SK-N-SH (cell line): ENCODE data around the gene DYRK2. TPM values are rescaled to one million over a fixed set of nuclear protein-coding genes. Genes with fewer than 3 reads are reported as not detected.

ENCODE experiments used
- CTCF ChIA-PET: fragments of 300-600, 350-600 bp; formaldehyde crosslinking; extraction: SDS; loops from one replicate; lab custom pipeline; 2021; lab: Yijun Ruan, JAX
- POLR2A ChIA-PET: fragments of 350-600 bp; sonication (Branson Sonifier 250); formaldehyde crosslinking; extraction: SDS; loops from one replicate; lab custom pipeline; 2020; ENCODE audit warnings: antibody characterized with exemption, inconsistent platforms; lab: Yijun Ruan, JAX
- DNase-seq: peaks from one replicate; pipeline ENCODE4 v3.0.0; 2012
- H2AFZ ChIP-seq: fragments of 200-600 bp; sonication (generic); 2 replicates; pipeline ENCODE4 v1.8.1; 2016; ENCODE audit warnings: antibody characterized with exemption, mild to moderate bottlenecking, low read depth
- H3F3A ChIP-seq: fragments of 200-600 bp; sonication (generic); replicated peaks from 2 replicates; pipeline ENCODE3; 2016; ENCODE audit warnings: antibody characterized with exemption, mild to moderate bottlenecking; ENCODE audit not compliant: insufficient read depth
- H3K27ac ChIP-seq, 2 experiments: fragments of 200-500 bp in 1 of 2; fragments of 200-600 bp in 1 of 2; sonication (Bioruptor generic) in 1 of 2; sonication (generic), shearing (Covaris generic) in 1 of 2; 2 replicates each; pipeline versions ENCODE4 v1.5.1 to v1.6.1; 2014 to 2016; ENCODE audit warnings: low read depth in 2 of 2, inconsistent platforms in 1 of 2, low read length in 1 of 2, mild to moderate bottlenecking in 1 of 2, mixed read lengths in 1 of 2
- H3K27me3 ChIP-seq: fragments of 200-600 bp; sonication (generic), shearing (Covaris generic); 2 replicates; pipeline ENCODE4 v1.6.1; 2016; ENCODE audit warnings: mixed run types; ENCODE audit not compliant: insufficient read depth
- H3K36me3 ChIP-seq, 2 experiments: fragments of 200-500 bp in 1 of 2; fragments of 200-600 bp in 1 of 2; sonication (Bioruptor generic) in 1 of 2; sonication (generic) in 1 of 2; replicated peaks in 1 of 2; 2 replicates each; pipeline versions ENCODE3 to v1.5.1; 2014 to 2016; ENCODE audit warnings: low read length in 1 of 2, mild to moderate bottlenecking in 1 of 2; ENCODE audit not compliant: insufficient read depth in 2 of 2, control insufficient read depth in 1 of 2
- H3K4me1 ChIP-seq, 2 experiments: fragments of 200-500 bp in 1 of 2; fragments of 200-600 bp in 1 of 2; sonication (Bioruptor generic) in 1 of 2; sonication (generic), shearing (Covaris generic) in 1 of 2; 2 replicates each; pipeline versions ENCODE4 v1.5.1 to v1.6.1; 2014 to 2016; ENCODE audit warnings: low read depth in 1 of 2, low read length in 1 of 2, mixed run types in 1 of 2; ENCODE audit not compliant: insufficient read depth in 2 of 2, control insufficient read depth in 1 of 2
- H3K4me2 ChIP-seq: fragments of 200-600 bp; sonication (generic), shearing (Covaris generic); 2 replicates; pipeline ENCODE4 v1.6.1; 2017; ENCODE audit warnings: mixed run types
- H3K4me3 ChIP-seq, 2 experiments: fragments of 200-500 bp in 1 of 2; fragments of 200-600 bp in 1 of 2; sonication (Bioruptor generic) in 1 of 2; sonication (generic), shearing (Covaris generic) in 1 of 2; 2 replicates each; pipeline versions ENCODE4 v1.5.1 to v1.8.1; 2014 to 2016; ENCODE audit warnings: low read depth in 2 of 2, inconsistent platforms in 1 of 2, low read length in 1 of 2, mild to moderate bottlenecking in 1 of 2, mixed read lengths in 1 of 2, moderate library complexity in 1 of 2
- H3K79me2 ChIP-seq: fragments of 200-600 bp; sonication (generic); 2 replicates; pipeline ENCODE4 v1.8.1; 2017; ENCODE audit warnings: mild to moderate bottlenecking; ENCODE audit not compliant: insufficient read depth
- H3K9ac ChIP-seq: fragments of 200-600 bp; sonication (generic); 2 replicates; pipeline ENCODE4 v1.6.1; 2017; ENCODE audit warnings: mixed run types
- H3K9me2 ChIP-seq: fragments of 200-600 bp; sonication (generic); 2 replicates; pipeline ENCODE4 v1.6.1; 2017; ENCODE audit warnings: mixed run types
- H3K9me3 ChIP-seq: fragments of 200-600 bp; sonication (generic); 2 replicates; pipeline ENCODE4 v1.6.1; 2017; ENCODE audit warnings: mixed run types, mild to moderate bottlenecking, moderate library complexity
- H4K20me1 ChIP-seq: fragments of 200-600 bp; sonication (generic); 2 replicates; pipeline ENCODE4 v1.6.1; 2017; ENCODE audit warnings: mild to moderate bottlenecking, mixed run types; ENCODE audit not compliant: insufficient read depth
- CHD2 ChIP-seq: fragments of 150-350 bp; IDR thresholded peaks from 2 replicates; pipeline ENCODE4 v1.6.1; 2018; ENCODE audit warnings: low read length; ENCODE audit not compliant: partially characterized antibody
- EP300 ChIP-seq, 2 experiments: IDR thresholded peaks; 2 replicates each; pipeline versions ENCODE4 v1.4.0 to v1.6.1; 2012; ENCODE audit warnings: borderline replicate concordance in 1 of 2, low read depth in 1 of 2, low read length in 1 of 2
- EZH2phosphoT487 ChIP-seq: fragments of 200-600 bp; sonication (generic); IDR thresholded peaks from 2 replicates; pipeline ENCODE4 v1.6.1; 2017; ENCODE audit warnings: low read depth, mixed run types, mild to moderate bottlenecking, antibody characterized with exemption, moderate library complexity, borderline replicate concordance
- FOSL2 ChIP-seq: IDR thresholded peaks from 2 replicates; pipeline ENCODE4 v1.4.0; 2012; ENCODE audit warnings: low read depth, mild to moderate bottlenecking, moderate library complexity, borderline replicate concordance
- FOXM1 ChIP-seq: IDR thresholded peaks from 2 replicates; pipeline ENCODE4 v1.4.0; 2012; ENCODE audit warnings: low read depth, mild to moderate bottlenecking
- GABPA ChIP-seq: IDR thresholded peaks from 2 replicates; pipeline ENCODE4 v1.4.0; 2012; ENCODE audit warnings: low read depth, mild to moderate bottlenecking
- GATA2 ChIP-seq: sonication (generic); formaldehyde crosslinking; IDR thresholded peaks from 2 replicates; pipeline ENCODE4 v1.5.0; 2020; ENCODE audit warnings: mild to moderate bottlenecking, missing genetic modification reagents
- JUND ChIP-seq: IDR thresholded peaks from 2 replicates; pipeline ENCODE4 v1.4.0; 2012
- MEF2A ChIP-seq: IDR thresholded peaks from 2 replicates; pipeline ENCODE4 v1.4.0; 2012; ENCODE audit warnings: low read depth, borderline replicate concordance
- NFIC ChIP-seq: IDR thresholded peaks from 2 replicates; pipeline ENCODE4 v1.4.0; 2012; ENCODE audit warnings: borderline replicate concordance
- POLR2AphosphoS5 ChIP-seq: IDR thresholded peaks from 2 replicates; pipeline ENCODE4 v1.6.1; 2012; ENCODE audit warnings: low read depth, low read length
- RAD21 ChIP-seq: IDR thresholded peaks from 2 replicates; pipeline ENCODE4 v1.6.1; 2012; ENCODE audit warnings: mild to moderate bottlenecking, low read length
- RCOR1 ChIP-seq: fragments of 150-350 bp; IDR thresholded peaks from 2 replicates; pipeline ENCODE4 v1.6.1; 2017; ENCODE audit warnings: antibody characterized with exemption, low read length
- RXRA ChIP-seq: IDR thresholded peaks from 2 replicates; pipeline ENCODE4 v1.4.0; 2012; ENCODE audit warnings: low read depth, mild to moderate bottlenecking, borderline replicate concordance
- SIN3A ChIP-seq: IDR thresholded peaks from 2 replicates; pipeline ENCODE4 v1.6.1; 2012; ENCODE audit warnings: low read depth, mild to moderate bottlenecking, low read length, moderate library complexity, borderline replicate concordance
- SMC3 ChIP-seq: IDR thresholded peaks from 2 replicates; pipeline ENCODE4 v1.6.1; 2012; ENCODE audit warnings: low read depth, low read length, improper control_type of control experiment
- TAF1 ChIP-seq: IDR thresholded peaks from 2 replicates; pipeline ENCODE4 v1.6.1; 2012; ENCODE audit warnings: low read depth, mild to moderate bottlenecking, low read length, moderate library complexity, borderline replicate concordance
- TCF12 ChIP-seq: IDR thresholded peaks from 2 replicates; pipeline ENCODE4 v1.4.0; 2012
- TEAD4 ChIP-seq: IDR thresholded peaks from 2 replicates; pipeline ENCODE4 v1.4.0; 2012; ENCODE audit warnings: mild to moderate bottlenecking, borderline replicate concordance; ENCODE audit not compliant: insufficient read depth
- WGBS: methylation state at CpG from one replicate; pipeline ENCODE4 v1.1.6; 2017; ENCODE audit warnings: low lambda C conversion rate; 5-methylcytosine and 5-hydroxymethylcytosine counted together
- polyA plus RNA-seq, 3 experiments: library from polyadenylated mRNA; depleted of rRNA; stranded (reverse); fragments of >200 nt; gene quantifications; 2 replicates each; pipeline ENCODE4 v1.2.3, GENCODE V29; 2012
- TF ChIP-seq, protein P1 (sequence below): IDR thresholded peaks from 2 replicates; pipeline ENCODE4 v1.4.0; 2012; ENCODE audit warnings: low read depth, borderline replicate concordance
- TF ChIP-seq, protein P2 (sequence below): fragments of 200-600 bp; sonication (generic); IDR thresholded peaks from 2 replicates; pipeline ENCODE4 v1.6.1; 2017; ENCODE audit warnings: antibody characterized with exemption, mild to moderate bottlenecking, moderate library complexity
- TF ChIP-seq, protein P3 (sequence below): fragments of 150-350 bp; IDR thresholded peaks from 2 replicates; pipeline ENCODE4 v1.6.1; 2016; ENCODE audit warnings: mild to moderate bottlenecking, low read depth, low read length
- TF ChIP-seq, protein P4 (sequence below): IDR thresholded peaks from 2 replicates; pipeline ENCODE4; 2012
- TF ChIP-seq, protein P5 (sequence below): IDR thresholded peaks from 2 replicates; pipeline ENCODE4 v1.4.0; 2012; ENCODE audit warnings: low read depth, borderline replicate concordance

DYRK2 gene
- polyA plus RNA-seq, 1 of the 3 experiments (the other 2 are of a cell fraction), result 48.8 TPM

DNA sequence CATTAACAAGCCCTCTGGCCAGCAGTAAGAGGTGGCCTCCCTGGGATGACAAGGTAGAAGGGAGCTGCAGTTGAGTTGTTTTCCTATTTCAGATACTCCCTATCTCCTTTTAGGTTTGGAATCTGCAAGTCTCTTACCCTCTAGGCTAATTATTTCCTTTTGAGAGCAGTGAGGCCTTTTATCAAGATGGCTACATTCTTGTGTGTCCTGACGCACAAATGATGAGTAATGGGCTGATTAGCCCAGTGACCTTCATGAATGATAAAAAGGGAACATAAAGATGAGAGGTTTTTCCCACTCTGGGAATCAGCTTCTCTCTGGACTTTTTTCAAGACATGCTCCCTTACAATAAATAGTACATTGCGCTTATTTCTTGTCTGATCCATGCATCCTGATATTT, 22.9 kb downstream of the DYRK2 start:
- Histone ChIP-seq H3F3A (peaks cover 47% of the 10 kb centered on the region), H3K4me3 (no peak overlapping the region), H3K36me3 (peaks cover 0 to 24% of the 10 kb centered on the region in 2 experiments), H3K9me3 (no peaks in the 10 kb centered on the region), H3K27me3 (no peaks in the 10 kb centered on the region), H3K79me2 (peaks cover 29% of the 10 kb centered on the region), H3K27ac (peak overlapping the region in 1 of 2 experiments; percentile 96; a peak in 2 of 4 replicates), H3K9ac (peak overlapping the region; percentile 21; the same call in 1 of the 2 replicates), H2AFZ (no peak overlapping the region), H3K4me1 (peaks cover 15 to 18% of the 10 kb centered on the region in 2 experiments), H3K9me2 (no peaks in the 10 kb centered on the region), H4K20me1 (no peaks in the 10 kb centered on the region), H3K4me2 (no peak overlapping the region)
- WGBS, result 46% methylated on average over 2 of the region's 2 CpGs
- no peak for DNase-seq
- POLR2A ChIA-PET, result no interaction called here
- CTCF ChIA-PET, result interaction anchor here (0.9 kb wide), 1 partner anchor 124 kb away, joined by 4 read pairs; no protein-coding TSS in a partner anchor
- TF ChIP-seq TCF12, result peak; percentile 70
- TF ChIP-seq EZH2phosphoT487, result no peak
- no peak for TF ChIP-seq FOXM1
- no peak for TF ChIP-seq RCOR1
- peak; percentile 62 for TF ChIP-seq JUND
- no peak for TF ChIP-seq SIN3A
- no peak for TF ChIP-seq SMC3
- TF ChIP-seq EP300 (IDR thresholded peaks at IDR 0.05; ENCODE audit: borderline replicate concordance in 1 of 2, low read depth in 1 of 2, low read length in 1 of 2), result peak in 1 of 2 experiments; percentile 68; a peak in 1 of 4 replicates
- peak; percentile 15; the same call in 1 of the 2 replicates for TF ChIP-seq NFIC
- TF ChIP-seq, protein P1, sequence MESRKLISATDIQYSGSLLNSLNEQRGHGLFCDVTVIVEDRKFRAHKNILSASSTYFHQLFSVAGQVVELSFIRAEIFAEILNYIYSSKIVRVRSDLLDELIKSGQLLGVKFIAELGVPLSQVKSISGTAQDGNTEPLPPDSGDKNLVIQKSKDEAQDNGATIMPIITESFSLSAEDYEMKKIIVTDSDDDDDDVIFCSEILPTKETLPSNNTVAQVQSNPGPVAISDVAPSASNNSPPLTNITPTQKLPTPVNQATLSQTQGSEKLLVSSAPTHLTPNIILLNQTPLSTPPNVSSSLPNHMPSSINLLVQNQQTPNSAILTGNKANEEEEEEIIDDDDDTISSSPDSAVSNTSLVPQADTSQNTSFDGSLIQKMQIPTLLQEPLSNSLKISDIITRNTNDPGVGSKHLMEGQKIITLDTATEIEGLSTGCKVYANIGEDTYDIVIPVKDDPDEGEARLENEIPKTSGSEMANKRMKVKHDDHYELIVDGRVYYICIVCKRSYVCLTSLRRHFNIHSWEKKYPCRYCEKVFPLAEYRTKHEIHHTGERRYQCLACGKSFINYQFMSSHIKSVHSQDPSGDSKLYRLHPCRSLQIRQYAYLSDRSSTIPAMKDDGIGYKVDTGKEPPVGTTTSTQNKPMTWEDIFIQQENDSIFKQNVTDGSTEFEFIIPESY, result no peak
- TF ChIP-seq, protein P2, sequence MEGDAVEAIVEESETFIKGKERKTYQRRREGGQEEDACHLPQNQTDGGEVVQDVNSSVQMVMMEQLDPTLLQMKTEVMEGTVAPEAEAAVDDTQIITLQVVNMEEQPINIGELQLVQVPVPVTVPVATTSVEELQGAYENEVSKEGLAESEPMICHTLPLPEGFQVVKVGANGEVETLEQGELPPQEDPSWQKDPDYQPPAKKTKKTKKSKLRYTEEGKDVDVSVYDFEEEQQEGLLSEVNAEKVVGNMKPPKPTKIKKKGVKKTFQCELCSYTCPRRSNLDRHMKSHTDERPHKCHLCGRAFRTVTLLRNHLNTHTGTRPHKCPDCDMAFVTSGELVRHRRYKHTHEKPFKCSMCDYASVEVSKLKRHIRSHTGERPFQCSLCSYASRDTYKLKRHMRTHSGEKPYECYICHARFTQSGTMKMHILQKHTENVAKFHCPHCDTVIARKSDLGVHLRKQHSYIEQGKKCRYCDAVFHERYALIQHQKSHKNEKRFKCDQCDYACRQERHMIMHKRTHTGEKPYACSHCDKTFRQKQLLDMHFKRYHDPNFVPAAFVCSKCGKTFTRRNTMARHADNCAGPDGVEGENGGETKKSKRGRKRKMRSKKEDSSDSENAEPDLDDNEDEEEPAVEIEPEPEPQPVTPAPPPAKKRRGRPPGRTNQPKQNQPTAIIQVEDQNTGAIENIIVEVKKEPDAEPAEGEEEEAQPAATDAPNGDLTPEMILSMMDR, result no peak
- no peak for TF ChIP-seq MEF2A
- no peak for TF ChIP-seq RAD21
- TF ChIP-seq, protein P3, sequence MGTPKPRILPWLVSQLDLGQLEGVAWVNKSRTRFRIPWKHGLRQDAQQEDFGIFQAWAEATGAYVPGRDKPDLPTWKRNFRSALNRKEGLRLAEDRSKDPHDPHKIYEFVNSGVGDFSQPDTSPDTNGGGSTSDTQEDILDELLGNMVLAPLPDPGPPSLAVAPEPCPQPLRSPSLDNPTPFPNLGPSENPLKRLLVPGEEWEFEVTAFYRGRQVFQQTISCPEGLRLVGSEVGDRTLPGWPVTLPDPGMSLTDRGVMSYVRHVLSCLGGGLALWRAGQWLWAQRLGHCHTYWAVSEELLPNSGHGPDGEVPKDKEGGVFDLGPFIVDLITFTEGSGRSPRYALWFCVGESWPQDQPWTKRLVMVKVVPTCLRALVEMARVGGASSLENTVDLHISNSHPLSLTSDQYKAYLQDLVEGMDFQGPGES, result no peak
- TF ChIP-seq, protein P4, sequence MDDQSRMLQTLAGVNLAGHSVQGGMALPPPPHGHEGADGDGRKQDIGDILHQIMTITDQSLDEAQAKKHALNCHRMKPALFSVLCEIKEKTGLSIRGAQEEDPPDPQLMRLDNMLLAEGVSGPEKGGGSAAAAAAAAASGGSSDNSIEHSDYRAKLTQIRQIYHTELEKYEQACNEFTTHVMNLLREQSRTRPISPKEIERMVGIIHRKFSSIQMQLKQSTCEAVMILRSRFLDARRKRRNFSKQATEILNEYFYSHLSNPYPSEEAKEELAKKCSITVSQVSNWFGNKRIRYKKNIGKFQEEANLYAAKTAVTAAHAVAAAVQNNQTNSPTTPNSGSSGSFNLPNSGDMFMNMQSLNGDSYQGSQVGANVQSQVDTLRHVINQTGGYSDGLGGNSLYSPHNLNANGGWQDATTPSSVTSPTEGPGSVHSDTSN, result peak; percentile 78
- no peak for TF ChIP-seq POLR2AphosphoS5
- no peak for TF ChIP-seq TAF1
- 0 out of 2 replicates have a peak, but pooled peaks have one; percentile 45 for TF ChIP-seq TEAD4
- peak; percentile 71 for TF ChIP-seq RXRA
- no peak for TF ChIP-seq CHD2
- TF ChIP-seq, protein P5, sequence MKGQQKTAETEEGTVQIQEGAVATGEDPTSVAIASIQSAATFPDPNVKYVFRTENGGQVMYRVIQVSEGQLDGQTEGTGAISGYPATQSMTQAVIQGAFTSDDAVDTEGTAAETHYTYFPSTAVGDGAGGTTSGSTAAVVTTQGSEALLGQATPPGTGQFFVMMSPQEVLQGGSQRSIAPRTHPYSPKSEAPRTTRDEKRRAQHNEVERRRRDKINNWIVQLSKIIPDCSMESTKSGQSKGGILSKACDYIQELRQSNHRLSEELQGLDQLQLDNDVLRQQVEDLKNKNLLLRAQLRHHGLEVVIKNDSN, result no peak
- TF ChIP-seq FOSL2, result peak; percentile 67; the same call in 1 of the 2 replicates
- no peak for TF ChIP-seq GABPA
- no peak for TF ChIP-seq GATA2
